GM03348 (cell line): Measurements from ENCODE around the gene CDC40.
"Not testable (repeated sequence)": the region's sequence is repeated elsewhere in the genome, so short reads cannot be mapped to it uniquely, and the experiment has no call there.

Experiments
- DNase-seq: peaks from one replicate; pipeline ENCODE4 v3.0.0; 2012; ENCODE audit warnings: low spot score

The CDC40 gene

GRCh38 chr6:110201151-110201884 lies 21.1 kb downstream of the CDC40 start:
- no peak for DNase-seq

DNA sequence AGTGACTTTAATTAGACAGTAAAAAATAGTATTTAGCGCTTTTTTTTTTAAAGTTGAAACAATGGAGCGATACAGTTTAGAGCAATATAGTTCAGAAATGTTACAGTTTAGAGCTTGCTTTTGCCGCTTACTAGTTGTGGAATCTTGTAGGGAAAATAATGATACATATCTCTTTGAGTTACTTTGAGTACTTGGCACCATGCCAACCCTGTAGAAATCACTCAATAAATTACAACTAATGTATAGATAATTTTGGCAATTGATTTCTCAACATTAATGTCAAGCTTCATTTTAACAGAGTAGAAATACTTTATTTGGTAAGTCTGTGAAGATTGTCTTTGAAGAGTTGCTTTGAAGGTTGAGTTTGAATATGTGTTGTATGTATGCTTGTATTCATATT lies 27.4 kb downstream of the CDC40 start:
- no peak for DNase-seq

GRCh38 chr6:110211753-110212152 lies 31.5 kb downstream of the CDC40 start:
- no peak for DNase-seq

- no peak for DNase-seq
Observed at GRCh38 chr6:110214338-110214737, 34.1 kb downstream of the CDC40 start.

DNA sequence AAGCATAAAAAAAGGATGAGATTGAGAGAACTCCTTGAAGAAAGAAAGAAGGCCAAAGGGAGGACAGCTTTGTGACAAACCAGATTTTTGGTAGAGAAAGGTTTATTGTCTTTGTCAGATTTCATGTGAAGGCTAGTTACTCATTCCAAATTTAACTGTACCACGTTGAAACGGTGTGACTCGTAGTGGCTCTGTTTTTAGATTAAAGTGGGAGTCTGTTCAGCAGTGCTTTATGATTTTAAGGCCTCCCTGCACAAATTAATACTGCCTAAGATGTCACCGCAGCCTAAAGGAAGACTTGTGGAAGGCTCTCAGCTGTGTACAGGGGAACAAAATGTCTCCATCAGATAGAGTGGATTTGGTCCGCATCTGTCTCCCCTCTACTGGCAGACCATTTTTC lies 35.9 kb downstream of the CDC40 start:
- DNase-seq: no peak

GRCh38 chr6:110217266-110217665 lies 37.0 kb downstream of the CDC40 start:
- DNase-seq: peak; percentile 22

- DNase-seq: peak; percentile 42
Observed at GRCh38 chr6:110221738-110222137, 41.5 kb downstream of the CDC40 start.

GRCh38 chr6:110226261-110226660 lies 46.0 kb downstream of the CDC40 start:
- no peak for DNase-seq

DNA sequence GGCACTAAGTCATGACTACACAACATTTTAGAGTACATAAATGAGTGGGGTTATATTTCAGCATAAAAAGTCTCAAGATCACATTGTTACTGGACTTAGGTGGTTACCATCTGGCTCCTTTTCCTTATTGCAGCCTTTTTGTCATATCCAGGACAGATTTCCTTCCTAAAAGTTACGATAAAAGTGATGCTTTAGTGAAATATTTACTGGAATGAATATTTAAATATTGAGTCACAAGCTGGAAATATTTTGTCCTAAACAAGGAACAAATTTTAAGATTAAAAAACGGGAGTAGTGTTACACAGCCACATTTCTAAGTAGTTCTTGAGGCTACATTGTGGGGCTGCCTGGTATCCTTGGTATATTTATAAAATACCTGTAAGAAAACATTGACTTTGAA lies 52.2 kb downstream of the CDC40 start:
- DNase-seq: peak; percentile 65

- peak; percentile 35 for DNase-seq
Observed at GRCh38 chr6:110233770-110234374, 53.6 kb downstream of the CDC40 start.

DNA sequence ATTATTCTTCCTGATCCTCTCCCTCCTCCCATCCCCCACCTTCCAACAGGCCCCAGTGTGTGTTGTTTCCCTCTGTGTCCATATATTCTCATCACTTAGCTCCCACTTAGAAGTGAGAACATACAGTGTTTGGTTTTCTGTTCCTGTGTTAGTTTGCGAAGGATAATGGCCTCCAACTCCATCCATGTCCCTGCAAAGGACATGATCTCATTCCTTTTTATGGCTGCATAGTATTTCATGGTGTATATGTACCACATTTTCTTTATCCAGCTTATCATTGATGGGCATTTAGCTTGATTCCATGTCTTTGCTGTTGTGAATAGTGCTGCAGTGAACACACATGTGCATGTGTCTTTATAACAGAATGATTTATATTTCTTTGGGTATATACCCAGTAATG lies 55.8 kb downstream of the CDC40 start:
- DNase-seq: not testable (repeated sequence)

GRCh38 chr6:110239526-110240274 lies 59.5 kb downstream of the CDC40 start:
- DNase-seq: no peak

- not testable (repeated sequence) for DNase-seq
Observed at GRCh38 chr6:110244621-110245020, 64.4 kb downstream of the CDC40 start.

DNA sequence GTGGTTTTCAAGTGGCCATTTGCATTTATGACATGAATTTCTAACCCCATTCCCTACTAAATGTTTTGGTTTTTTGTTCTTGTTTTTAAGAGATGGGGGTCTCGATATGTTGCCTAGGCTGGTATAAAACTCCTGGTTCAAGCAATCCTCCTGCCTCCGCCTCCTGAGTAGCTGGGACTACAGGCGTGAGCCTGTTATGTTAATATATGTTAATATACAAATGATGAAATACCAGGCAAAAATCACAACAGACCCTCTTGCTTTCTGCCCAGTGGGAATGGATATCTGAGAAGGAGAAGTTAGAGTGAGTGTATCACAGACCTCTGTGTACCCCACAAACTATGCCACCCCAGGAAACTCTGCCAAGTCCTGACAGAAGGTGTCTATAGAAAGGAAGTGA lies 66.2 kb downstream of the CDC40 start:
- DNase-seq: no peak

DNA sequence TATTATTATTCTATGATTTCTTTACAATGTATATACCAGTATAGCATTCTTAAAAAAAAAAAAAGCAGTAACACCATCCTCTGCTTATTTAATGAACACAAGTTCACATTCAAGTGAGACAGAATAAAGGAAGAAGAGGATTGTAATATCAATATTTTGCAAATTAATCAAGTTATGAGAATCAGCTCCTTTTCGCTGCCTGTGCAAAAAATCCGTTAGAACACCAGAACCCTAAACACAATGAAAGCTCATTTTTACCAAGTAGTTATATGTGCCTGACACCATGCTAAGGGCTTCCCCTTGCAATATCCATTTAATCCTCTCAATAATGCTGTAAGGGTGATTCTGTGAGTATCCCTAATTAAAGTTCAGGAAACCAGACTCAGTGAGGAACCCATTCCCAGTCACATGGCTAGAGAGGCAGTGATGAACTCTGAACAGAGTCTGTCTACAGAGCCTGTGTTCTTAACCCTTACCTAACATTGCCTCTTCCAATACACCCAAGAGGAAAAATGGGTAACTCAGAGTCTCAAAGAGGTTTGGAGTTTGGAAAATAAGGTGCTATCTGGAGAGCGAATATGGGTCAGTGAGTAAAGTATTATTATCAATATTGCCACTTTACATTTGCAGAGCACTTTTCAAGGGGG lies 66.8 kb downstream of the CDC40 start:
- no peak for DNase-seq

DNA sequence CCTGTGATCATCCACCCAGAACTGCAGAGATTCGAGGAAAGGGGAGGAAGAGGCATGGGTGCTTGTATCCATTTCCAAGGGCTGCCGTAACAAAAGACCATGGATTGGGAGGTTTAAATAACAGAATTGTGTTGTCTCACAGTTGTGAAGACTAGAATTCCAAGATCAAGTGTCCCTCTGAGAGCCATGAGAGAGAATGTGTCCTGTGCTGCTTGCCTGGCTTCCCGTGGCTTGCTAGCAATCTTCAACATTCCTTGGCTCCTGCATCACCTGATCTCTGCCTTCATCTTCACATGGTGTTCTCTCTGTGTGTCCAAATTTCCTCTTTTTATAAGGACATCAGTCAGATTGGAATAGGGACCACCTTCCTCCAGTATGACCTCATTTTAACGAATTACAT lies 69.8 kb downstream of the CDC40 start:
- no peak for DNase-seq

DNA sequence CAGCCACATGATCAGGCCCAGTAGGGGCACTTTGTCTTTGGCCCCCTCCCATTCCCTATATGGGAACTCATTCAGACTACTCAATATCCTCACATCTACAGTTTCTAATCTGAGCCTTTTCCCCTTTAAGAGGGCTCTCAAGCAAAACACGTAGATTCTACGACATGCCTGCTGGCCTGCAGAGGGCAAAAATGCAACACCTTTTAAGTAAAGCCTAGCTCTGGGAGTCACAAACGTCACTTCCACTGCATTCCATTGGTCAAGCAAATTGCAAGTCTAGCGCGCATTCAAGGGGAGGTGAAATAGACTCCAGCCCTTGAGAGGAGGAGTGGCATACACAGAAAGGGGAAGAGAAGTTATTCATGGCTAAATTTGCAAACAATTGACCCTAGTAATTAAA lies 70.6 kb downstream of the CDC40 start:
- DNase-seq: no peak

- DNase-seq: peak; percentile 55
Observed at GRCh38 chr6:110255211-110255750, 75.1 kb downstream of the CDC40 start.

DNA sequence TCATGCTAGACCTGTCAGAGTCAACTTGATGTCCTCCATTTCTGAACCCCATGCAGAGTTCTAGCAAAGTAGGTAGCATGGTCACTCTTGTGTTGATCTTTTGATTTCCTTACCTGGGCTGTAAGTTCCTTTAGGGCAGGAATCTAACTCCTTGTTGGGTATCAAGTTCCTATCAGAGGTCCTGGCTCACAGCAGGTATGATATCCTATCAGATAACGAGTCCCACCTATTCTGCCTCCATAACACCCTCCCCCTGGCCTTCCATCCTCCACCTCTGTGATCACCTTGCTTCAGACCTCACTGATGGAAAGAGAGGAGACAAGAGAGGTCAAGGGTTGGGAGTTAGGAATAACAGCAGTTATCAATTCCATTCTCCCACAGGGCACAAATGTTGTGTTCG lies 76.1 kb downstream of the CDC40 start:
- no peak for DNase-seq

DNA sequence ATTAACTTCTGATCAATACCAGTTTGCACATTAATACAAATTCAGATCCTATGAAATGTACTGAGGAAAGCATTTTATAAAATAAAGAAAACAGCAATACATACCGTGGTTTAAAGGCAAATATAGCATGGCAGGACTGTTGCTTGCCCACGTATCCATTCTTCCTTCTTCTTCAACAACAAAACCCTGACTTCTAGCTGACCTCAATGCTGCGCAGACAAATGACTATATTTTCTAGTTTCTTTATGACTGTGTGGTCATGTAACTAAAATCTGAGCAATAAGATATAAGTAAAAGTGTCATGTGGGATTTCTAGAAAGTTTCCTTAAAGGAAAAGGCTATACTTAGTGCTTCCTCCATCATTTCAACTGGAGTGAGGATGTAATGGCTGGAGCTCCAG lies 85.0 kb downstream of the CDC40 start:
- DNase-seq: no peak

DNA sequence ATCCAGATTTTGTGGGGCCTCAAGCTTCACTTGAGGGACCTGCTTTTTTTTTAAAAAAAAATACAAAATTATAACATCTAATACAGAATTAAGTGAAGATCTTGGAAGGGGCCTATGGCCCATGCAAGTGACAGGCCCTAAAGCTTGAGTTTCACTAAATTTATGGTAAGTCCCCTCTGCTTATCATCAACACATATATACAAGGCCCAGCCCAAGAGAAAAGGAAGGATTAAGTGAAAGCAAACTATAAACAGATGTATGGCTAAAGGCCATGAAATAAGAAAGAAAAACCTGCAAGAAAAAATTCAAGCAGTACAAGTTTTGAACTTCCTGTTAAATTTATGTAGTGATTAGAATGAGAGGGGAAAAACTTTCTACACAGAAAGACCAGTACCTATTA lies 86.8 kb downstream of the CDC40 start:
- no peak for DNase-seq

GRCh38 chr6:110269623-110270022 lies 89.4 kb downstream of the CDC40 start:
- DNase-seq: no peak
